GM12878 (cell line): ENCODE measurements around the gene C1QBP. TPM values are rescaled to one million over a fixed set of nuclear protein-coding genes. Genes with fewer than 3 reads are reported as not detected.

Experiments
- ATF3 ChIP-seq: IDR thresholded peaks from 2 replicates; pipeline ENCODE4 v1.6.1; 2011; ENCODE audit warnings: low read depth, mild to moderate bottlenecking, low read length, moderate library complexity, borderline replicate concordance; ENCODE audit errors: extremely low read depth
- ATF7 ChIP-seq: fragments of 450-650 bp; IDR thresholded peaks from 2 replicates; pipeline ENCODE4 v1.6.1; 2016; ENCODE audit warnings: low read depth, mild to moderate bottlenecking
- CBX3 ChIP-seq: fragments of 200-600 bp; sonication (generic); IDR thresholded peaks from 2 replicates; pipeline ENCODE4 v1.6.1; 2016; ENCODE audit warnings: low read depth, borderline replicate concordance
- CHD1 ChIP-seq: IDR thresholded peaks from 2 replicates; pipeline ENCODE4 v1.6.1; 2012; ENCODE audit warnings: low read depth, low read length, improper control_type of control experiment
- CHD4 ChIP-seq: fragments of 200-600 bp; sonication (generic); IDR thresholded peaks from 2 replicates; pipeline ENCODE4 v1.6.1; 2016; ENCODE audit warnings: mild to moderate bottlenecking
- ELK1 ChIP-seq: IDR thresholded peaks from 2 replicates; pipeline ENCODE4 v1.6.1; 2012; ENCODE audit warnings: low read depth, low read length, improper control_type of control experiment
- ESRRA ChIP-seq: IDR thresholded peaks from 2 replicates; pipeline ENCODE4 v1.6.1; 2012; ENCODE audit warnings: mild to moderate bottlenecking, low read length, improper control_type of control experiment
- ETV6 ChIP-seq, 2 experiments: fragments of 450-650 bp in 1 of 2; IDR thresholded peaks in 1 of 2; conservative IDR thresholded peaks in 1 of 2; 2 replicates each; pipeline ENCODE4 v1.6.1; 2014; ENCODE audit warnings: antibody characterized with exemption in 1 of 2, borderline replicate concordance in 1 of 2, low read depth in 1 of 2, mild to moderate bottlenecking in 1 of 2, moderate library complexity in 1 of 2
- JUND ChIP-seq: IDR thresholded peaks from 2 replicates; pipeline ENCODE4 v1.6.1; 2012; ENCODE audit warnings: low read depth, mild to moderate bottlenecking, low read length, improper control_type of control experiment, moderate library complexity
- MTA2 ChIP-seq: fragments of 450-650 bp; IDR thresholded peaks from 2 replicates; pipeline ENCODE4 v1.6.1; 2016; ENCODE audit warnings: low read depth, mild to moderate bottlenecking, moderate library complexity
- NRF1 ChIP-seq: conservative IDR thresholded peaks from 2 replicates; pipeline ENCODE4 v1.6.1; 2011; ENCODE audit warnings: mild to moderate bottlenecking, low read depth, low read length, improper control_type of control experiment
- PAX5 ChIP-seq: IDR thresholded peaks from 2 replicates; pipeline ENCODE4 v1.6.1; 2011; ENCODE audit warnings: low read depth, low read length, borderline replicate concordance
- RFX5 ChIP-seq: IDR thresholded peaks from 2 replicates; pipeline ENCODE4 v1.6.1; 2011; ENCODE audit warnings: low read depth, low read length, improper control_type of control experiment
- SIN3A ChIP-seq: IDR thresholded peaks from 2 replicates; pipeline ENCODE4 v1.6.1; 2012; ENCODE audit warnings: low read depth, low read length, improper control_type of control experiment
- SUZ12 ChIP-seq: fragments of 200-600 bp; sonication (generic); IDR thresholded peaks from one replicate; pipeline ENCODE4 v1.6.1; 2018; ENCODE audit warnings: antibody characterized with exemption, mild to moderate bottlenecking; ENCODE audit not compliant: unreplicated experiment
- TARDBP ChIP-seq: IDR thresholded peaks from 2 replicates; pipeline ENCODE4 v1.6.1; 2016; ENCODE audit warnings: borderline replicate concordance
- TCF3 ChIP-seq: IDR thresholded peaks from 2 replicates; pipeline ENCODE4 v1.6.1; 2012; ENCODE audit warnings: low read depth, mild to moderate bottlenecking, low read length, borderline replicate concordance; ENCODE audit not compliant: insufficient read depth
- ZBED1 ChIP-seq: IDR thresholded peaks from 2 replicates; pipeline ENCODE4 v1.6.1; 2016; ENCODE audit warnings: borderline replicate concordance
- ZNF24 ChIP-seq: fragments of 450-650 bp; IDR thresholded peaks from 2 replicates; pipeline ENCODE4 v1.6.1; 2017; ENCODE audit warnings: antibody characterized with exemption, mild to moderate bottlenecking
- ZNF384 ChIP-seq: IDR thresholded peaks from 2 replicates; pipeline ENCODE4 v1.6.1; 2012; ENCODE audit warnings: low read depth, mild to moderate bottlenecking, low read length, improper control_type of control experiment, borderline replicate concordance
- ZNF592 ChIP-seq: fragments of 450-650 bp; IDR thresholded peaks from 2 replicates; pipeline ENCODE4 v1.6.1; 2017; ENCODE audit warnings: mild to moderate bottlenecking, moderate library complexity
- ZZZ3 ChIP-seq: IDR thresholded peaks from 2 replicates; pipeline ENCODE4 v1.6.1; 2011; ENCODE audit warnings: low read depth; ENCODE audit not compliant: control insufficient read depth, insufficient read length
- polyA plus RNA-seq, 11 experiments: library from polyadenylated mRNA; depleted of rRNA in 4 of 11; unstranded in 6 of 11; stranded (reverse) in 5 of 11; fragments of >200 nt; fragmentation: Nextera tagmentation in 4 of 11; fragmentation: Illumina TruSeq in 1 of 11; extraction: Ambion mirVana in 4 of 11; extraction: Trizol in 1 of 11; gene quantifications; 1 replicate in 1 of 11; 2 replicates in 10 of 11; pipeline versions ENCODE4 v1.2.1 to v1.2.3, GENCODE V29; 2011 to 2016; ENCODE audit warnings: inconsistent platforms in 2 of 11, missing spikeins in 2 of 11, low read depth in 1 of 11
- total RNA-seq, 4 experiments: library from RNA; depleted of rRNA in 3 of 4; stranded (reverse); fragments of >200 nt in 3 of 4; fragmentation: Illumina TruSeq in 1 of 4; extraction: Trizol in 1 of 4; gene quantifications; 2 replicates each; pipeline versions ENCODE4 v1.2.1 to v1.2.3, GENCODE V29; 2013 to 2021

Gene C1QBP
- total and polyA plus RNA-seq, 10 of the 15 experiments (the other 5 are each of a cell fraction or from before 2014, with no cell fraction given), result 124 to 989 (median 429) TPM

- no peak; the same call in 1 of the 2 replicates for TF ChIP-seq SIN3A
- TF ChIP-seq ZBED1, result peak; percentile 74
- TF ChIP-seq ATF3, result no peak
- TF ChIP-seq CBX3, result no peak
- no peak for TF ChIP-seq SUZ12
- TF ChIP-seq TCF3, result no peak; the same call in 1 of the 2 replicates
- TF ChIP-seq NRF1, result no peak
- no peak for TF ChIP-seq ZZZ3
- TF ChIP-seq ETV6 (conservative IDR thresholded peaks at IDR 0.05 in 1 of 2, IDR thresholded peaks at IDR 0.05 in 1 of 2; ENCODE audit: borderline replicate concordance in 1 of 2, low read depth in 1 of 2), result peak in 1 of 2 experiments; percentile 7; a peak in 1 of 4 replicates
- no peak for TF ChIP-seq RFX5
- TF ChIP-seq JUND, result no peak
- TF ChIP-seq ZNF592, result no peak
- TF ChIP-seq ATF7, result no peak
- peak; percentile 40; the same call in 1 of the 2 replicates for TF ChIP-seq MTA2
- TF ChIP-seq CHD1, result no peak
- no peak for TF ChIP-seq ZNF384
- no peak for TF ChIP-seq ZNF24
- peak; percentile 49; the same call in 1 of the 2 replicates for TF ChIP-seq PAX5
- TF ChIP-seq CHD4, result no peak
- TF ChIP-seq TARDBP, result no peak
- no peak for TF ChIP-seq ESRRA
- TF ChIP-seq ELK1, result no peak; the same call in 1 of the 2 replicates
- TF ChIP-seq, all 136 proteins: peak for 30
Observed at GRCh38 chr17:5418858-5419355, 20.0 kb downstream of the C1QBP start (continued).
